ENCODE results near the gene CTU1.

Gene CTU1

DNA sequence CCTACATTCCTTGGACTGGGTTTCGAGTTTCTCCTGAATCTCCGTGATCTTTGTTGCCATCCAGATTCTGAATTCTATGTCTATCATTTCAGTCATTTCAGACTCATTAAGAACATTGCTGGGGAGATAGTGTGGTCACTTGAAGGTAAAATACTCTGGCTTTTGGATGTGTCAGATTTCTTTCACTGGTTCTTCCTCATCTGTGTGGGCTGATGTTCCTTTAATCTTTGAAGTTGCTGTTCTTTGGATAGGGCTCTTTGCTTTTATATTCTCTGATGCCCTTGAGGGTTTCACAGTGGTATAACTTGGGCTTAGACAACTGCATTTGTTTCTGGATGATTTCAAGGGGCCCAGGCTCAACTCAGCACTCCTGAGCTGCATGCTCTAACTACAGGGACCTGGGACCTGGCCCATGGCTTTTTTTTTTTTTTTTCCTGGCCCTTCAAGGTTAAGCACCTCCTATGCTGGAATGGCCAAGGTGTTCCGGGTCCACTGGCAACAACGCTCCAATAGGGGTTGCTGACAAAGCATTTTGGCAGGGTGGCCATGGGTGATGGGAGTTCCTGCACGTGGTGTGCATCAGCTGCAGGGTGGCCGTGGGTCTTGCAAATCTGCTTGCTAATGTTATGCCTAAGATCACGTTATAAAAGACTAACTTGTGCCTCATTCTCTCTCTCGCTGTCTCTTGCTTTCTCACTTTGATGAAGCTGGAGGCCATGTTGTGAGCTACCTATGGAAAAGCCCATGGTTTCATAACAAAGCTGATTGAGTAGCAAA lies 28.0 kb upstream of the CTU1 start:
- no peaks in the 10 kb centered on the region for H3K9me3 ChIP-seq (ENCODE audit: severe bottlenecking)
- H3K36me3 ChIP-seq (ENCODE audit: low read depth) = no peaks in the 10 kb centered on the region
- ATAC-seq (ENCODE audit: low read depth) = no peak
- no peak for DNase-seq (ENCODE audit: low spot score)
- no peak overlapping the region for H3K4me3 ChIP-seq (ENCODE audit: severe bottlenecking)
- peaks cover 21% of the 10 kb centered on the region for H3K27me3 ChIP-seq (ENCODE audit: insufficient read depth, poor library complexity, severe bottlenecking)
- H3K27ac ChIP-seq (ENCODE audit: poor library complexity, severe bottlenecking) = no peak overlapping the region
- TF ChIP-seq, protein P1, sequence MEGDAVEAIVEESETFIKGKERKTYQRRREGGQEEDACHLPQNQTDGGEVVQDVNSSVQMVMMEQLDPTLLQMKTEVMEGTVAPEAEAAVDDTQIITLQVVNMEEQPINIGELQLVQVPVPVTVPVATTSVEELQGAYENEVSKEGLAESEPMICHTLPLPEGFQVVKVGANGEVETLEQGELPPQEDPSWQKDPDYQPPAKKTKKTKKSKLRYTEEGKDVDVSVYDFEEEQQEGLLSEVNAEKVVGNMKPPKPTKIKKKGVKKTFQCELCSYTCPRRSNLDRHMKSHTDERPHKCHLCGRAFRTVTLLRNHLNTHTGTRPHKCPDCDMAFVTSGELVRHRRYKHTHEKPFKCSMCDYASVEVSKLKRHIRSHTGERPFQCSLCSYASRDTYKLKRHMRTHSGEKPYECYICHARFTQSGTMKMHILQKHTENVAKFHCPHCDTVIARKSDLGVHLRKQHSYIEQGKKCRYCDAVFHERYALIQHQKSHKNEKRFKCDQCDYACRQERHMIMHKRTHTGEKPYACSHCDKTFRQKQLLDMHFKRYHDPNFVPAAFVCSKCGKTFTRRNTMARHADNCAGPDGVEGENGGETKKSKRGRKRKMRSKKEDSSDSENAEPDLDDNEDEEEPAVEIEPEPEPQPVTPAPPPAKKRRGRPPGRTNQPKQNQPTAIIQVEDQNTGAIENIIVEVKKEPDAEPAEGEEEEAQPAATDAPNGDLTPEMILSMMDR (IDR thresholded peaks at IDR 0.05; ENCODE audit: poor library complexity, severe bottlenecking) = no peak
- no peaks in the 10 kb centered on the region for H3K4me1 ChIP-seq (ENCODE audit: insufficient read depth, poor library complexity, severe bottlenecking)

DNA sequence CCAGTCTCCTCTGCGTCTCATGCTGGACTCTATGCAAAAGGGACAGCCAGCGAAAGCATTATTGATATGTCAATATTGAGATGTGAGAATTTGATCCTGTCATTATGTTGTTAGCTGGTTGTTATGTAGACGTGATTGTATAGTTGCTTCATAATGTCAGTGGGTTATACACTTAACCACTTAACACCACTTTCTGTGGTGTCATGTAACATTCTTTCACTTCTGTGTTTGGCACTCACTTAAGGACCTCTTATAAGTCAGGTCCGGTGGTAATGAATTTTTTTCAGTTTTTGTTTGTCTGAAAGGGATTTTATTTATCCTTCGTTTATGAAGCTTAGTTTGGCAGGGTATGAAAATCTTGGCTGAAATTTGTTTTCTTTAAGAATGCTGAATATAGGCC lies 26.8 kb upstream of the CTU1 start:
- TF ChIP-seq, protein P1 (IDR thresholded peaks at IDR 0.05; ENCODE audit: poor library complexity, severe bottlenecking) = no peak
- DNase-seq (ENCODE audit: low spot score) (no peak), ATAC-seq (ENCODE audit: low read depth) (no peak)
- no peaks in the 10 kb centered on the region for H3K9me3 ChIP-seq (ENCODE audit: severe bottlenecking)
- no peaks in the 10 kb centered on the region for H3K36me3 ChIP-seq (ENCODE audit: low read depth)
- no peaks in the 10 kb centered on the region for H3K4me1 ChIP-seq (ENCODE audit: insufficient read depth, poor library complexity, severe bottlenecking)
- H3K27ac ChIP-seq (ENCODE audit: poor library complexity, severe bottlenecking) = no peak overlapping the region
- H3K4me3 ChIP-seq (ENCODE audit: severe bottlenecking) = no peak overlapping the region
- H3K27me3 ChIP-seq (ENCODE audit: insufficient read depth, poor library complexity, severe bottlenecking) = peaks cover 10% of the 10 kb centered on the region

DNA sequence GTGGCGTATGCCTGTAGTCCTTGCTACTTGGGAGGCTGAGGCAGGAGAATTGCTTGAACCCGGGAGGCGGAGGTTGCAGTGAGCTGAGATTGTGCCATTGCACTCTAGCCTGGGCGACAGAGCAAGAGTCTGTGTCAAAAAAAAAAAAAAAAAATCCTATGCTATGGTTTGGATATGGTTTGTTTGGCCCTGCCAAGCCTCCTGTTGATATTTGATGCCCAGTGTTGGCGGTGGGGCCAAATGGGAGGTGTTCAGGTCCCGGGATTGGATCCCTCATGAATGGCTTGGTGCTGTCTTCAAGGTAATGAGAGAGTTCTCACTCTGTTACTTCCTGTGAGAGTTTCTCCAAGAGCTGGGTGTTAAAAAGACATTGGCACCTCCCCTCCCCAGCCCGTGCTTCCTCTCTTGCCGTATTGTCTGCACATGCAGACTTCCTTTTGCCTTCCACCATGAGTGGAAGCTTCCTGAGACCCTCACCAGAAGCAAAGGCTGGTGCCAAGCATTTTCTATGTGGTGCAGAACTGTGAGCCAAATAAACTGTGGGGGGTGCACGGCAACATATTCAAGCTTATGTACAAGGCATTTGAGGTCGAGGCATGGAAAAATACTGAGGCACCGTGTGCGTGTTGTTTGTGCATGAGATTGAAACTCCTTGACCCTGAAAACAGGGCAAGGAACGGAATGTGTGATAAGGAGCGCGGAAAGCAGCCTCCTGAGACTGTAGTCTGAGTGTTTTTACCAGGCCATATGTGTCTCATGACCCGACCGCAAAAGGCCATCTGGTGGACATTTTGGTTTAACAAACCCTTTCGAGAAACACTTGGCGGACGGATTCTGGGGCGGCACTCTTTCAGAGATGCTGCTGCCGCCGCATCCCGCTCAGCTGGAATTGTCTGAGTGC lies 23.8 kb upstream of the CTU1 start:
- Histone ChIP-seq H3K4me3 (ENCODE audit: severe bottlenecking) (no peak overlapping the region), H3K9me3 (ENCODE audit: severe bottlenecking) (no peaks in the 10 kb centered on the region), H3K27me3 (ENCODE audit: insufficient read depth, poor library complexity, severe bottlenecking) (no peaks in the 10 kb centered on the region), H3K36me3 (ENCODE audit: low read depth) (no peaks in the 10 kb centered on the region), H3K27ac (ENCODE audit: poor library complexity, severe bottlenecking) (no peak overlapping the region), H3K4me1 (ENCODE audit: insufficient read depth, poor library complexity, severe bottlenecking) (no peaks in the 10 kb centered on the region)
- DNase-seq (ENCODE audit: low spot score) (no peak), ATAC-seq (ENCODE audit: low read depth) (no peak)
- TF ChIP-seq, protein P1 (IDR thresholded peaks at IDR 0.05; ENCODE audit: poor library complexity, severe bottlenecking) = no peak

DNA sequence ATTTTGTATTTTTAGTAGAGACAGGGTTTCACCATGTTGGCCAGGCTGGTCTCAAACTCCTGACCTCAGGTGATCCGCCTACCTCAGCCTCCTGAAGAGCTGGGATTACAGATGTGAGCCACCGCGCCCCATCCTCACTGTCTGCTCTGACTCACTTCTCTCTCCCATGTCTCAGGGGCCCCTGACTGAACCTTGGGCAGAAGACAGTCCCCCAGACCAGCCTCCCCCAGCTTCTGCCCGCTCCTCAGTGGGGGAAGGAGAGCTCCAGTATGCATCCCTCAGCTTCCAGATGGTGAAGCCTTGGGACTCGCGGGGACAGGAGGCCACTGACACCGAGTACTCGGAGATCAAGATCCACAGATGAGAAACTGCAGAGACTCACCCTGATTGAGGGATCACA lies 21.5 kb upstream of the CTU1 start:
- no peak for ATAC-seq (ENCODE audit: low read depth)
- Histone ChIP-seq H3K27me3 (ENCODE audit: insufficient read depth, poor library complexity, severe bottlenecking) (no peaks in the 10 kb centered on the region), H3K4me3 (ENCODE audit: severe bottlenecking) (no peak overlapping the region), H3K9me3 (ENCODE audit: severe bottlenecking) (no peaks in the 10 kb centered on the region), H3K27ac (ENCODE audit: poor library complexity, severe bottlenecking) (no peak overlapping the region), H3K4me1 (ENCODE audit: insufficient read depth, poor library complexity, severe bottlenecking) (no peaks in the 10 kb centered on the region), H3K36me3 (ENCODE audit: low read depth) (no peaks in the 10 kb centered on the region)
- DNase-seq (ENCODE audit: low spot score) = no peak
- TF ChIP-seq, protein P1 (IDR thresholded peaks at IDR 0.05; ENCODE audit: poor library complexity, severe bottlenecking) = no peak

Data from RWPE2 (cell line).